SKM-1 (cell line): ENCODE results near the gene PTRH1.
A peak's percentile ranks its signal among the peaks of the same experiment; 100 is the strongest.

Source experiments
- DNase-seq: peaks from one replicate; lab custom pipeline; 2025; ENCODE audit not compliant: unreplicated experiment; lab: John Stamatoyannopoulos, UW

Gene PTRH1

DNA sequence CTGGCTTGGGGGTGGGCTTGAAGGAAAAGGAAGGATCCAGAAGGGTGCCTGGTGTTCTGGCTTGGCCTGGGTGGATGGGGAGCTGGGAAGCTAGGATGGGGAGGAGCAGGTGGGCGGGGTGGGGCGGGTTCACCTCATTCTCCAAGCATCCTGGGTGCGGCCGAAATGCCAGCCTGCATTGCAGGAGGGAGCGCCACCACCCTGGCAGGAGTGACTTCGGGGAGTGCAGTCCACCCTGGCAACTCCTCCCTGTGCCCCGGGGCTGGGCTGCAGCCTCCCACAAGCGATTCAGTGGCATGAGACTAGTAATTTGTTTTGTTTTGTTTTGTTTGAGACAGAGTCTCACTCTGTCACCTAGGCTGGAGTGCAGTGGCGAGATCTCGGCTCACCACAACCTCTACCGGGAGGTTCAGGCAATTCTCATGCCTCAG, 5.9 kb upstream of the PTRH1 start:
- no peak for DNase-seq

GRCh38 chr9:127720865-127721227, 5.4 kb upstream of the PTRH1 start:
- no peak for DNase-seq

DNA sequence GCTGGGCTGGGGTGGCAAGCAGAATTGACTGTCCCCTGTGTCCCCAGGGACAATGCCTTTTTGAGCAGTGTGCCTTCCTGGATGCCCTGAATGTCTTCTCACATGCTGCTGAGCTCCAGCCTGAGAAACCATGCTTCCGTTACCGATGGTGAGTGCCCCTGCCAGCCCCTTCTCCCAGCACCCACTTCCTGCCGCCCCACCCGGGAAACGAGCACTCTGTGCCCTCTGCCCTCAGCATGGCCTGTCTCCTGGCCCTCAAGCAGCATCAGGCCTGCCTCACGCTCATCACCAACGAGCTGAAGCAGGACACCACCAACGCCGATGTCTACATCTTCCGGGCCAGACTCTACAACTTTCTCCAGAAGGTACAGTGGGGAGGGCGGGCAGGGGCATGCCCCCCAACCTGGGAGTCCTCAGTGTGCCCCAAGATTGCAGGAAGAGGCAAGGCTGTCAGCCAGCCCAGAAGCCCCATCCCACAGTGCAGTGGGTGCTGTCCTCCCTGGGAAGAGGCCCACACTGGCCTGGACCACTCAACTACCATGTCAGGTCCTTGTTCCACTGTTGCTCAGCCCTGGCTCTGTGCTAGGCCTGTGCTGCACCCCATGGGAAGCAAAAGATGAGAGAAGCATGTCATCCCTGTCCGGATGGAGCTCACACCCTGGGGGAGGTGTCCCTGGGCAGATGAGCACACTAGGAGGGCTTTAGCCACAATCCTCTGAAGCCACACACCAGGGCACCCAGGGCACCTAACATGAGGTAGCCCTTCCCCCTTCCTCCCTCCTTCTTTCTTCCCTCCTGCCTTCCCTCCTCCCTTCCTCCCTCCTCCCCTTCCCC, 4.8 kb upstream of the PTRH1 start:
- peak; percentile 20 for DNase-seq

- no peak for DNase-seq
Observed at GRCh38 chr9:127717766-127718165, 2.3 kb upstream of the PTRH1 start.

GRCh38 chr9:127716412-127716811, 949 bp upstream of the PTRH1 start:
- DNase-seq: no peak

DNA sequence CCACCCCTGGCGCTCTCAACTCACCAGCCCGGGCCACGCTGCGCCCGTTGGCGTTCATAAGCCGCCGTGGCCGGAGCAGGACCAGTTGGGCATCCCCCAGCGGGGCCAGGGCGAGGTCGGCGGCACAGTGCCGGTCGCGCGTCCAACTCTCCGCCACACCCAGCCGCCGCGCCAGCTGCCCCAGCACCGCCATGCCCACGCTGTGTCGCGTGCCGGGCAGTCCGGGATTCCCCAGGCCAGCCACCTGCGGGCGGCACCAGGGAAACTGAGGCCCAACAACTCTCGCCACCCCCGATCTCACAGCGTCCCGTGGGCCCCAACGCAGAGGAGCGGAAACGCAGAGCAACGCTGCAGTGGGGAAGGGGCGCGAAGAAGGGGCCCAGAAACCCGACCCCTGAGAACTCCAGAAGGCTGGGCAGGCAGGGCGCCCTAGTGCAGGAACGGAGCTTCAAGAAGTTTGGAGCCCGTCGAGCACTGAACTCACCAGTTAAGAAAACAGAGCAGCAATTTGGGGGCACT, 453 bp downstream of the PTRH1 start:
- no peak for DNase-seq

- no peak for DNase-seq
Observed at GRCh38 chr9:127714020-127714750, 1.3 kb downstream of the PTRH1 start.

DNA sequence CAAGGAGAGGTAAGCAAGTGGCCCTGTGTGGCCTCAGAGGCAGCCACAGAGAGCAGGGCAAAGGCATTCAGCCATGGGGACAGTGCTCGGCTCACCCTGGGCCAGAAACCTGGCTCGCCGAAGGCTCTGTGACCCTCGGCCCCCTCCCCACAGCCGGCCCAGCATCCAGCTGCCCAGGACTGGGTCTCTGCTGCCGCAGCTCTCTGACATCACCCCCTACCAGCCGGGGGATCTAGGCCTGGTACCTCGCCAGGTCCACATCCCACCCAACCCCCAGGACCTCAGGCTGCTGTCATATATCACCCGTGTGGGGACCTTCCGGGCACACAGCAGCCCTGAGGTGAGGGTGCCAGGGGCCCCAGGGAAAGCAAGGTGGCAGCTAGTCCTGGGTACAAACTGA, 2.6 kb downstream of the PTRH1 start:
- no peak for DNase-seq

- DNase-seq: no peak
Observed at GRCh38 chr9:127712371-127712770, 3.1 kb downstream of the PTRH1 start.

DNA sequence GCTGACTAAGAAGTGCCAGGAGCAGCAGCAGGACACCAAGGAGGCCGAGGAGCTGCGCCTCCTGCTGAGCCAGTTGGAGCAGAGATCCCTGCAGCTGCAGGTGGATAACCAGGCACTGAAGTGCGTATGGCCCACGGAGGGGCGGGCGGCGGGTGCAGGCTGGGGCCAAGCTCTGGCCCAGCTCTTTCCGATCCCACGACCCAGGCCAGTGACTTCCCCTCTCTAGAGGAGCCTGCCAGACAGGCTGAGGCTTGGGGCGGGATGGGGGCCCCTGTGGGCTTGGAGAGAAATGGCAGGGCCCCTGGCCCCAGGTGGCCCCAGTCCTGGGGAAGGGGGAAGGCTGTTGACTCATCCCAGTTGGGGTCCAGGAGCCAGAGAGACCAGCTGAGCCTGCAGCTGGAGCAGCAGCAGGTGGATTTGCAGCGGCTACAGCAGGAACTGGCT, 3.6 kb downstream of the PTRH1 start:
- DNase-seq: no peak

DNA sequence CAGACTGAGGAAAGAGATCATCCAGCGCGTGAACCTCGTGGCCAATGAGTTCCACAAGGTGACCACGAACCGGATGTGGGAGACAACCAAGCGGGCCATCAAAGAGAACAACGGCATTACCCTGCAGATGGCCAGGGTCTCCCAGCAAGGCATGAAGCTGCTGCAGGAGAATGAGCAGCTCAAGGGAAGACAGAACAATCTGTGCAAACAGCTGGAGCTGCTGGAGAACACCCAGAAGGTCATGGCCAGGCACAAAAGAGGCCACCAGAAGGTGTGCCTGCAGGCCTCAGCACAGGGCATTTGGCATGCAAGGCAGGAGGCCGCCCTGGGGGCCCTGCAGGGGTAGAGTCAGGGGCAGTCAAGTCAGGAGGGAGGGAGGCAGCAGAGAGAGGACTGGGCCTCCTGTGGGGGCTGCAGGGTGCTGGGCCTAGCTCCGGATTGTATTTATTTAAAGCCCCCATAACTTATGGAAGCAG, 4.2 kb downstream of the PTRH1 start:
- no peak for DNase-seq

GRCh38 chr9:127710204-127710783, 5.2 kb downstream of the PTRH1 start:
- no peak for DNase-seq

- no peak for DNase-seq
Observed at GRCh38 chr9:127708952-127709587, 6.4 kb downstream of the PTRH1 start.

- DNase-seq: no peak
Observed at GRCh38 chr9:127707766-127708165, 7.7 kb downstream of the PTRH1 start.

DNA sequence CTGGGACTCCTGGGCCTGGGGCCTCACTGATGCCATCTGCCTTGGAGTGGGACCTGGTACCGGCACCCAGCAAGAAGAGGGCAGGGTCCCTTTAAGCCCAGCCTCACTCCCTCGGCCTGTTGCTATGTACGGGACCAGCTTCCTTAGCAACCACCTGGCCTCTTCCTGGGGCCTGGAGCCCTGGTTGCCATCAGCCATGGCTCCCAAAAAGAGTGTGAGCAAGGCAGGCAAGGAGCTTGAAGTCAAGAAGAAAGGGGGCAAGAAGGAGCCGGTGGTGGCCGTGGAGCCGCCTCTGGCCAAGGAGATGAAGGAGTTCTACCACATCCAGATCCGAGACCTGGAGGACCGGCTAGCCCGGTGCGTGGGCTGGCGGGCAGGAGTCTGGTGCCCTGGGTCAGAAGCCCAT, 8.6 kb downstream of the PTRH1 start, which contains the start of gene CFAP157:
CFAP157 (plus strand) TSS at position 153 of the 406 bp plus-strand sequence; CDS start at position 197, 44 bp downstream.
- no peak for DNase-seq

GRCh38 chr9:127705577-127706379, 9.7 kb downstream of the PTRH1 start:
- no peak for DNase-seq

DNA sequence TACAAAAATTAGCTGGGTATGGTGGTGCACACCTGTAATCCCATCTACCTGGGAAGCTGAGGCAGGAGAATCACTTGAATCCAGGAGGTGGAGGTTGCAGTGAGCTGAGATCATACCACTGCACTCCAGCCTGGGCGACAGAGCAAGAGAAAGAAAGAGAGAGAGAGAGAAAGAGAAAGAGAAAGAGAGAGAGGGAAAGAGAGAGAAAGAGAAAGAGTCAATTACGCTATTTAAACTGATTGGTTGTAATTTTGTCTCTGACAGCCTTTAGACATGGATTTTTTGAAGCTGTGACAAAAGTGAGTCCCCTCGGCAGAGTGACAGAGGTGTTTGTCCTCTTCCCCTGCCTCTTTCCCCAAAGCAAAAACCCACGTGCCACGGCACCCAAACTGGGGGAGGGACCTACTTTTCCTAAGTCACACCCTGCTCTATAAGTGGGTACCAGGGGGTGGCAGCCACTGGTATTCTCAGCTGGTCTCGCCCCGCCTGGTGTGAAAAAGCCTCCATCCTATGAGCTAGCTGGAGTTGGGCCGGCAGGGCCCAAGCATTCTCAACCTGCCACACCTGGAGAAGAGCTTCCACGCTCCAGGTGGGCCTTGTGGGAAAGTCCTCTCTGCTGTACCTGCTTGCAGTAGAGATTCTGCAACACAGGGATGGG, 12.0 kb downstream of the PTRH1 start:
- DNase-seq: no peak

GRCh38 chr9:127700594-127701255, 14.7 kb downstream of the PTRH1 start:
- DNase-seq: no peak

DNA sequence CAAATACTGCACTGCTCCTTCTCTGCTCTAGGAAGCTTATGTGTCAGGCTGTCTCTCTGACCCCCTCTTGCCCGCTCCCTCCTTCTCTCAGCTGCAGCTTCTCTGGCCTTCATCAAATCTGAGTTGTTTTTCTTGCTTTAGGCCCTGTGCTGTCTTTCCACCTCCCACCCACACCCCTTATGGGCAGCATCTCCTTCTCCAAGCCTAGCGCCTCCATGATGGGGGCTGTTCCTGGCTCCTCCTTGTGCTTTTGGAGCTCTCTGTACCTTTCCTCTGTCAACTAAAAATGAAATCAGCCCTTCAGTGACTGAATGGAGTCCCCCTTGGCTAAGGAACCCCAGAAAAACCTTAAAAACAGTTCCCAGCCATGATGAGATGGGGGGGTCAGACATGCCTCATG, 15.3 kb downstream of the PTRH1 start:
- DNase-seq: no peak
